K562 (cell line): Measurements from ENCODE around the gene PPM1F. TPM values are rescaled to one million over a fixed set of nuclear protein-coding genes. Genes with fewer than 3 reads are reported as not detected.

ENCODE experiments used
- GATA2 ChIP-seq: sonication (generic); formaldehyde crosslinking; IDR thresholded peaks from 2 replicates; pipeline ENCODE4 v1.4.0; 2020; ENCODE audit warnings: mild to moderate bottlenecking, missing genetic modification reagents
- GTF2F1 ChIP-seq: IDR thresholded peaks from 2 replicates; pipeline ENCODE4 v1.6.1; 2011; ENCODE audit warnings: low read depth, low read length, improper control_type of control experiment
- KDM1A ChIP-seq, 2 experiments: fragments of 450-650 bp; IDR thresholded peaks; 2 replicates each; pipeline ENCODE4 v1.6.1; 2016; ENCODE audit warnings: mild to moderate bottlenecking in 2 of 2
- KDM2B ChIP-seq: fragments of 250-450 bp; sonication (Bioruptor Pico); IDR thresholded peaks from 2 replicates; pipeline ENCODE4 v1.8.0; 2021; ENCODE audit warnings: mild to moderate bottlenecking, moderate library complexity
- KDM4B ChIP-seq, 2 experiments: fragments of 450-650 bp in 1 of 2; sonication (generic) in 1 of 2; IDR thresholded peaks; 2 replicates each; pipeline ENCODE4 v1.6.1; 2016 to 2017; ENCODE audit warnings: borderline replicate concordance in 2 of 2, antibody characterized with exemption in 1 of 2, low read depth in 1 of 2, mild to moderate bottlenecking in 1 of 2
- LARP7 ChIP-seq: fragments of 450-650 bp; IDR thresholded peaks from 2 replicates; pipeline ENCODE4 v1.6.1; 2016
- MAFG ChIP-seq: fragments of 450-650 bp; conservative IDR thresholded peaks from 2 replicates; pipeline ENCODE4 v1.6.1; 2016; ENCODE audit warnings: missing genetic modification characterization, missing compliant biosample characterization
- NCOA6 ChIP-seq: fragments of 450-650 bp; IDR thresholded peaks from 2 replicates; pipeline ENCODE4 v1.6.1; 2017; ENCODE audit warnings: mild to moderate bottlenecking
- POLR2A ChIP-seq: fragments of 450-650 bp; conservative IDR thresholded peaks from 2 replicates; pipeline ENCODE4 v1.6.1; 2016
- RBBP5 ChIP-seq: fragments of 200-600 bp; sonication (generic); IDR thresholded peaks from 2 replicates; pipeline ENCODE4 v1.6.1; 2012; ENCODE audit warnings: borderline replicate concordance, mild to moderate bottlenecking, low read length, control low read depth, inconsistent platforms; ENCODE audit not compliant: insufficient read depth, poor library complexity, severe bottlenecking
- RCOR1 ChIP-seq, 2 experiments: IDR thresholded peaks; 2 replicates each; pipeline ENCODE4 v1.6.1; 2012; ENCODE audit warnings: low read depth in 2 of 2, low read length in 2 of 2, borderline replicate concordance in 1 of 2, improper control_type of control experiment in 1 of 2
- SIN3B ChIP-seq: fragments of 450-650 bp; IDR thresholded peaks from 2 replicates; pipeline ENCODE4 v1.6.1; 2017; ENCODE audit warnings: low read depth, mild to moderate bottlenecking, moderate library complexity
- SMAD4 ChIP-seq: fragments of 250-450 bp; sonication (Bioruptor Pico); conservative IDR thresholded peaks from 2 replicates; pipeline ENCODE4 v1.8.0; 2021; ENCODE audit warnings: inconsistent platforms, mild to moderate bottlenecking, moderate library complexity
- SRSF7 ChIP-seq: fragments of 200-400 bp; formaldehyde crosslinking; optimal IDR thresholded peaks from 2 replicates; pipeline ENCODE3; 2017; ENCODE audit warnings: mild to moderate bottlenecking, low read depth, low read length
- SRSF9 ChIP-seq: fragments of 200-400 bp; formaldehyde crosslinking; IDR thresholded peaks from 2 replicates; pipeline ENCODE4 v1.6.1; 2017; ENCODE audit warnings: low read depth, low read length, borderline replicate concordance
- TAF9B ChIP-seq: fragments of 450-650 bp; IDR thresholded peaks from 2 replicates; pipeline ENCODE4 v1.6.1; 2018; ENCODE audit warnings: mild to moderate bottlenecking; ENCODE audit not compliant: partially characterized antibody
- TFAM ChIP-seq: fragments of 250-450 bp; sonication (Bioruptor Pico); conservative IDR thresholded peaks from 2 replicates; pipeline ENCODE4 v1.5.0; 2021; ENCODE audit warnings: mild to moderate bottlenecking, moderate library complexity
- THRB ChIP-seq: fragments of 450-650 bp; formaldehyde crosslinking; conservative IDR thresholded peaks from 2 replicates; pipeline ENCODE4 v1.4.0; 2022; ENCODE audit warnings: mild to moderate bottlenecking, missing genetic modification characterization
- ZBED1 ChIP-seq: IDR thresholded peaks from 2 replicates; pipeline ENCODE4 v1.6.1; 2014
- ZNF311 ChIP-seq: fragments of 250-450 bp; sonication (Bioruptor Pico); IDR thresholded peaks from 2 replicates; pipeline ENCODE4 v1.4.0; 2020; ENCODE audit warnings: mild to moderate bottlenecking, moderate library complexity
- ZNF408 ChIP-seq: fragments of 250-450 bp; sonication (Bioruptor Pico); IDR thresholded peaks from 2 replicates; pipeline ENCODE4 v1.4.0; 2020; ENCODE audit warnings: low read depth, mild to moderate bottlenecking, moderate library complexity
- ZNF512 ChIP-seq: IDR thresholded peaks from 2 replicates; pipeline ENCODE4 v1.6.1; 2016; ENCODE audit warnings: missing genetic modification characterization, missing compliant biosample characterization
- ZNF609 ChIP-seq: sonication (generic); formaldehyde crosslinking; IDR thresholded peaks from 2 replicates; pipeline ENCODE4 v1.8.1; 2023; ENCODE audit warnings: missing genetic modification reagents, mild to moderate bottlenecking, borderline replicate concordance
- ZNF76 ChIP-seq: fragments of 250-450 bp; sonication (Bioruptor Pico); IDR thresholded peaks from 2 replicates; pipeline ENCODE4 v1.4.0; 2020; ENCODE audit warnings: mild to moderate bottlenecking, moderate library complexity, borderline replicate concordance
- polyA plus RNA-seq, 8 experiments: library from polyadenylated mRNA; depleted of rRNA in 4 of 8; stranded (reverse) in 5 of 8; unstranded in 3 of 8; fragments of >200 nt; fragmentation: Nextera tagmentation in 2 of 8; fragmentation: Illumina TruSeq in 1 of 8; extraction: Ambion mirVana in 2 of 8; extraction: Trizol in 1 of 8; gene quantifications; 2 replicates each; pipeline versions ENCODE4 v1.2.1 to v1.2.3, GENCODE V29; 2011 to 2014; ENCODE audit warnings: inconsistent platforms in 1 of 8, missing spikeins in 1 of 8
- total RNA-seq, 7 experiments: library from RNA; depleted of rRNA in 6 of 7; stranded (reverse); fragments of >200 nt in 6 of 7; fragmentation: Illumina TruSeq in 2 of 7; extraction: Trizol in 2 of 7; gene quantifications; 2 replicates each; pipeline versions ENCODE4 v1.2.1 to v1.2.3, GENCODE V29; 2011 to 2021; ENCODE audit warnings: low replicate concordance in 1 of 7

PPM1F gene
- total and polyA plus RNA-seq, 9 of the 15 experiments (the other 6 are each of a cell fraction or from before 2014, with no cell fraction given), result 2.1 to 159 (median 64.0) TPM

- no peak for TF ChIP-seq ZNF76 (CRISPR knock-in tag)
- no peak for TF ChIP-seq RCOR1 (IDR thresholded peaks at IDR 0.05; ENCODE audit: borderline replicate concordance in 1 of 2, low read depth in 2 of 2, low read length in 2 of 2)
- TF ChIP-seq ZNF609 (CRISPR knock-in tag), result no peak
- no peak for TF ChIP-seq NCOA6
- TF ChIP-seq TAF9B, result no peak
- TF ChIP-seq KDM1A (IDR thresholded peaks at IDR 0.05), result no peak
- TF ChIP-seq POLR2A, result no peak
- no peak for TF ChIP-seq ZNF311 (CRISPR knock-in tag)
- no peak for TF ChIP-seq THRB (CRISPR knock-in tag)
- TF ChIP-seq LARP7, result no peak
- TF ChIP-seq MAFG (tag), result no peak
- TF ChIP-seq ZNF512 (tag), result no peak
- TF ChIP-seq GATA2 (CRISPR knock-in tag), result no peak
- no peak for TF ChIP-seq SRSF9
- no peak for TF ChIP-seq SIN3B
- TF ChIP-seq GTF2F1, result 0 out of 2 replicates have a peak, but pooled peaks have one; percentile 71
- TF ChIP-seq ZNF408 (CRISPR knock-in tag), result 0 out of 2 replicates have a peak, but pooled peaks have one; percentile 2
- 0 out of 2 replicates have a peak, but pooled peaks have one; percentile 50 for TF ChIP-seq KDM2B (CRISPR knock-in tag)
- TF ChIP-seq SRSF7, result no peak
- TF ChIP-seq KDM4B (IDR thresholded peaks at IDR 0.05; ENCODE audit: borderline replicate concordance in 2 of 2, low read depth in 1 of 2), result no peak
- TF ChIP-seq SMAD4 (CRISPR knock-in tag), result no peak
- no peak for TF ChIP-seq ZBED1
- no peak for TF ChIP-seq RBBP5
- no peak for TF ChIP-seq TFAM (CRISPR knock-in tag)
Observed at GRCh38 chr22:21975273-21975672, 22.6 kb upstream of the PPM1F start (continued).
